GM12878 (cell line): Measurements from ENCODE around the gene NOC2L. TPM values are rescaled to one million over a fixed set of nuclear protein-coding genes. Genes with fewer than 3 reads are reported as not detected.

Experiments used
- ATAC-seq: fragments of 200-7000 bp; cut with Tn5 transposase; 3 replicates; pipeline ENCODE4 v1.9.1; 2020; ENCODE audit warnings: mild to moderate bottlenecking, moderate library complexity
- BruUV-seq: library from RNA; stranded (reverse); fragments of 400-500 nt; replicated peaks from 2 replicates; lab custom pipeline; 2021; lab: Mats Ljungman, UMichigan
- CTCF ChIA-PET: fragments of 300-600 bp; sonication (Branson Sonifier 250); formaldehyde crosslinking; extraction: SDS; loops from one replicate; lab custom pipeline; 2021; ENCODE audit warnings: inconsistent platforms; lab: Yijun Ruan, JAX
- POLR2A ChIA-PET: fragments of 350-600 bp; formaldehyde crosslinking; extraction: SDS; loops from one replicate; lab custom pipeline; 2021; ENCODE audit warnings: inconsistent platforms; lab: Charles Lee
- RAD21 ChIA-PET: fragments of 300-600 bp; sonication (Branson Sonifier 250); formaldehyde crosslinking; loops from one replicate; lab custom pipeline; 2023; ENCODE audit warnings: antibody characterized with exemption; ENCODE audit not compliant: unreplicated experiment; lab: Charles Lee
- SMC1A ChIA-PET: fragments of 300-600 bp; sonication (Branson Sonifier 250); formaldehyde crosslinking; loops from one replicate; lab custom pipeline; 2023; ENCODE audit not compliant: unreplicated experiment, uncharacterized antibody; lab: Charles Lee
- DNase-seq: peaks from one replicate; pipeline ENCODE4 v3.0.0-alpha.2; 2011; ENCODE audit warnings: low read depth, low spot score
- FAIRE-seq: peaks from 3 replicates; lab custom pipeline; 2011; peaks lifted over from hg19 to GRCh38; lab: Jason Lieb, UNC
- H2AFZ ChIP-seq: 2 replicates; pipeline ENCODE4 v1.6.0; 2011; ENCODE audit warnings: low read depth, low read length, control low read depth; ENCODE audit not compliant: control insufficient read depth
- H3K27ac ChIP-seq: 2 replicates; pipeline ENCODE4 v1.5.1; 2011; ENCODE audit warnings: control low read depth; ENCODE audit not compliant: control insufficient read depth, insufficient read depth
- H3K27me3 ChIP-seq, 2 experiments: replicated peaks in 1 of 2; 2 replicates each; pipeline versions ENCODE4 v1.6.0 to v1.6.1; 2011; ENCODE audit warnings: low read length in 1 of 2; ENCODE audit not compliant: control insufficient read depth in 2 of 2, insufficient read depth in 2 of 2
- H3K36me3 ChIP-seq, 2 experiments: 2 replicates each; pipeline ENCODE4 v1.5.1; 2011; ENCODE audit warnings: low read length in 1 of 2; ENCODE audit not compliant: control insufficient read depth in 2 of 2, insufficient read depth in 2 of 2
- H3K4me1 ChIP-seq: 2 replicates; pipeline ENCODE4 v1.6.1; 2011; ENCODE audit warnings: mild to moderate bottlenecking, low read length, moderate library complexity, mixed read lengths; ENCODE audit not compliant: control insufficient read depth, insufficient read depth
- H3K4me2 ChIP-seq: 2 replicates; pipeline ENCODE4 v1.6.0; 2011; ENCODE audit warnings: control low read depth; ENCODE audit not compliant: control insufficient read depth, insufficient read depth
- H3K4me3 ChIP-seq: fragments of 200-600 bp; sonication (generic); 2 replicates; pipeline ENCODE4 v1.5.1; 2016
- H3K79me2 ChIP-seq: 2 replicates; pipeline ENCODE4 v1.6.0; 2011; ENCODE audit warnings: low read length; ENCODE audit not compliant: control insufficient read depth, insufficient read depth
- H3K9ac ChIP-seq: 2 replicates; pipeline ENCODE4 v1.8.0; 2011; ENCODE audit warnings: low read length, control low read depth, mixed read lengths; ENCODE audit not compliant: control insufficient read depth, insufficient read depth
- H3K9me3 ChIP-seq: replicated peaks from 3 replicates; pipeline ENCODE4 v1.5.1; 2011; ENCODE audit warnings: mild to moderate bottlenecking, low read length; ENCODE audit not compliant: control insufficient read depth, insufficient read depth
- H4K20me1 ChIP-seq: 2 replicates; pipeline ENCODE4 v1.6.0; 2011; ENCODE audit not compliant: control insufficient read depth, insufficient read depth
- CUX1 ChIP-seq: IDR thresholded peaks from 2 replicates; pipeline ENCODE4 v1.6.1; 2012; ENCODE audit warnings: improper control_type of control experiment, low read depth, low read length; ENCODE audit not compliant: insufficient replicate concordance
- ESRRA ChIP-seq: IDR thresholded peaks from 2 replicates; pipeline ENCODE4 v1.6.1; 2012; ENCODE audit warnings: mild to moderate bottlenecking, low read length, improper control_type of control experiment
- EZH2 ChIP-seq: IDR thresholded peaks from 2 replicates; pipeline ENCODE4 v1.6.1; 2012; ENCODE audit warnings: low read depth, mild to moderate bottlenecking, control low read depth, inconsistent platforms, low read length, borderline replicate concordance; ENCODE audit not compliant: control insufficient read depth
- HDGF ChIP-seq: fragments of 450-650 bp; IDR thresholded peaks from 2 replicates; pipeline ENCODE4 v1.6.1; 2016; ENCODE audit warnings: antibody characterized with exemption
- IRF3 ChIP-seq: fragments of 450-650 bp; IDR thresholded peaks from 2 replicates; pipeline ENCODE4 v1.6.1; 2014; ENCODE audit warnings: mild to moderate bottlenecking
- MXI1 ChIP-seq: fragments of 150-350 bp; IDR thresholded peaks from 2 replicates; pipeline ENCODE4 v1.6.1; 2011; ENCODE audit warnings: low read depth, mild to moderate bottlenecking, inconsistent platforms, low read length, improper control_type of control experiment
- NFIC ChIP-seq: IDR thresholded peaks from 2 replicates; pipeline ENCODE4 v1.6.1; 2012; ENCODE audit warnings: low read depth, mild to moderate bottlenecking, inconsistent platforms, low read length, moderate library complexity
- RAD51 ChIP-seq: fragments of 450-650 bp; IDR thresholded peaks from 2 replicates; pipeline ENCODE4 v1.6.1; 2016; ENCODE audit warnings: moderate library complexity, mild to moderate bottlenecking, inconsistent platforms
- SMAD1 ChIP-seq: fragments of 450-650 bp; IDR thresholded peaks from 2 replicates; pipeline ENCODE4 v1.6.1; 2018; ENCODE audit warnings: mild to moderate bottlenecking, low read depth; ENCODE audit not compliant: partially characterized antibody
- SMARCA5 ChIP-seq: fragments of 450-650 bp; IDR thresholded peaks from 2 replicates; pipeline ENCODE4 v1.6.1; 2017; ENCODE audit warnings: mild to moderate bottlenecking
- USF1 ChIP-seq: IDR thresholded peaks from 2 replicates; pipeline ENCODE4 v1.6.1; 2011; ENCODE audit warnings: borderline replicate concordance, low read depth, mild to moderate bottlenecking, moderate library complexity, mixed read lengths, low read length; ENCODE audit not compliant: insufficient read depth; ENCODE audit errors: extremely low read length
- ZBED1 ChIP-seq: IDR thresholded peaks from 2 replicates; pipeline ENCODE4 v1.6.1; 2016; ENCODE audit warnings: borderline replicate concordance
- ZNF207 ChIP-seq: fragments of 450-650 bp; IDR thresholded peaks from 2 replicates; pipeline ENCODE4 v1.6.1; 2014; ENCODE audit warnings: antibody characterized with exemption, mild to moderate bottlenecking, borderline replicate concordance
- WGBS: methylation state at CpG from one replicate; pipeline ENCODE4 v1.1.6; 2016; ENCODE audit warnings: low lambda C conversion rate; ENCODE audit not compliant: insufficient replicate concordance, insufficient coverage; ENCODE audit errors: missing lambda C conversion rate; 5-methylcytosine and 5-hydroxymethylcytosine counted together
- in situ Hi-C: fragments of 300-500 bp; cut with MboI; formaldehyde crosslinking; loops from 9 replicates; pipeline ENCODE4 v1.14.3; 2018; ENCODE audit warnings: mixed read lengths
- intact Hi-C: fragments of 100-400 bp; cut with micrococcal nuclease; formaldehyde crosslinking; loops from one replicate; pipeline ENCODE4 v1.14.2; 2022; ENCODE audit not compliant: unreplicated experiment
- polyA plus RNA-seq, 11 experiments: library from polyadenylated mRNA; depleted of rRNA in 4 of 11; unstranded in 6 of 11; stranded (reverse) in 5 of 11; fragments of >200 nt; fragmentation: Nextera tagmentation in 4 of 11; fragmentation: Illumina TruSeq in 1 of 11; extraction: Ambion mirVana in 4 of 11; extraction: Trizol in 1 of 11; gene quantifications; 1 replicate in 1 of 11; 2 replicates in 10 of 11; pipeline versions ENCODE4 v1.2.1 to v1.2.3, GENCODE V29; 2011 to 2016; ENCODE audit warnings: inconsistent platforms in 2 of 11, missing spikeins in 2 of 11, low read depth in 1 of 11
- total RNA-seq, 4 experiments: library from RNA; depleted of rRNA in 3 of 4; stranded (reverse); fragments of >200 nt in 3 of 4; fragmentation: Illumina TruSeq in 1 of 4; extraction: Trizol in 1 of 4; gene quantifications; 2 replicates each; pipeline versions ENCODE4 v1.2.1 to v1.2.3, GENCODE V29; 2013 to 2021
- TF ChIP-seq, protein P1 (sequence below): IDR thresholded peaks from 2 replicates; pipeline ENCODE4 v1.6.1; 2012; ENCODE audit warnings: low read depth, low read length, improper control_type of control experiment
- TF ChIP-seq, protein P2 (sequence below): IDR thresholded peaks from 2 replicates; pipeline ENCODE4 v1.6.1; 2012; ENCODE audit warnings: low read length, inconsistent platforms

Gene NOC2L
- total and polyA plus RNA-seq, 10 of the 15 experiments (the other 5 are each of a cell fraction or from before 2014, with no cell fraction given) = 1.3 to 171 (median 64.3) TPM

- H3K4me1 ChIP-seq = peaks cover 22% of the 10 kb centered on the region
- H2AFZ ChIP-seq = no peak overlapping the region
- intact Hi-C loops = no loop called here
- H4K20me1 ChIP-seq = no peaks in the 10 kb centered on the region
- ChIA-PET CTCF (no interaction called here), RAD21 (no interaction called here)
- no peak overlapping the region for H3K4me2 ChIP-seq
- BruUV-seq = no TSS peak
- H3K36me3 ChIP-seq = no peaks in the 10 kb centered on the region
- no peak for DNase-seq
- no peak overlapping the region for H3K27ac ChIP-seq
- no peak overlapping the region for H3K4me3 ChIP-seq
- TF ChIP-seq HDGF (no peak), ZNF207 (no peak), SMAD1 (no peak), CUX1 (no peak), USF1 (no peak), SMARCA5 (no peak), MXI1 (no peak), EZH2 (no peak), ESRRA (no peak), ZBED1 (no peak), NFIC (no peak), RAD51 (no peak), IRF3 (no peak)
- TF ChIP-seq, protein P1, sequence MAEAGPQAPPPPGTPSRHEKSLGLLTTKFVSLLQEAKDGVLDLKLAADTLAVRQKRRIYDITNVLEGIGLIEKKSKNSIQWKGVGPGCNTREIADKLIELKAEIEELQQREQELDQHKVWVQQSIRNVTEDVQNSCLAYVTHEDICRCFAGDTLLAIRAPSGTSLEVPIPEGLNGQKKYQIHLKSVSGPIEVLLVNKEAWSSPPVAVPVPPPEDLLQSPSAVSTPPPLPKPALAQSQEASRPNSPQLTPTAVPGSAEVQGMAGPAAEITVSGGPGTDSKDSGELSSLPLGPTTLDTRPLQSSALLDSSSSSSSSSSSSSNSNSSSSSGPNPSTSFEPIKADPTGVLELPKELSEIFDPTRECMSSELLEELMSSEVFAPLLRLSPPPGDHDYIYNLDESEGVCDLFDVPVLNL = no peak
- TF ChIP-seq, protein P2, sequence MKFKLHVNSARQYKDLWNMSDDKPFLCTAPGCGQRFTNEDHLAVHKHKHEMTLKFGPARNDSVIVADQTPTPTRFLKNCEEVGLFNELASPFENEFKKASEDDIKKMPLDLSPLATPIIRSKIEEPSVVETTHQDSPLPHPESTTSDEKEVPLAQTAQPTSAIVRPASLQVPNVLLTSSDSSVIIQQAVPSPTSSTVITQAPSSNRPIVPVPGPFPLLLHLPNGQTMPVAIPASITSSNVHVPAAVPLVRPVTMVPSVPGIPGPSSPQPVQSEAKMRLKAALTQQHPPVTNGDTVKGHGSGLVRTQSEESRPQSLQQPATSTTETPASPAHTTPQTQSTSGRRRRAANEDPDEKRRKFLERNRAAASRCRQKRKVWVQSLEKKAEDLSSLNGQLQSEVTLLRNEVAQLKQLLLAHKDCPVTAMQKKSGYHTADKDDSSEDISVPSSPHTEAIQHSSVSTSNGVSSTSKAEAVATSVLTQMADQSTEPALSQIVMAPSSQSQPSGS = no peak
- TF ChIP-seq, all 136 proteins: peak for 0
- in situ Hi-C loops = no loop called here
- ChIA-PET POLR2A (no interaction called here), SMC1A (interaction anchor here (0.7 to 1.3 kb wide), 3 partner anchors 13 to 16 kb away, joined by 3 read pairs; partner anchors contain the start of gene ISG15)
- H3K9ac ChIP-seq = no peak overlapping the region
- WGBS = 56% methylated on average over 2 of the region's 3 CpGs
- H3K27me3 ChIP-seq = peaks cover 0 to 17% of the 10 kb centered on the region in 2 experiments; a peak in 2 of 4 replicates
- H3K9me3 ChIP-seq = peaks cover 3% of the 10 kb centered on the region; the same call in 2 of the 3 replicates
- FAIRE-seq (no peak), ATAC-seq (no peak)
- H3K79me2 ChIP-seq = no peaks in the 10 kb centered on the region
These were observed 38.6 kb upstream of the NOC2L start for GRCh38 chr1:997713-997992.
